HL-60/S4 treated with retinoic acid at 250 ng/mL for 4 days and 3 days (cell line): Measurements from ENCODE around the gene CSNK2A1.

ENCODE experiments used
- in situ Hi-C: fragments of 300-500 bp; cut with MboI; formaldehyde crosslinking; loops from 2 replicates; pipeline ENCODE4 v1.7.0; 2022; ENCODE audit warnings: low sequenced_read_pairs

Gene CSNK2A1

DNA sequence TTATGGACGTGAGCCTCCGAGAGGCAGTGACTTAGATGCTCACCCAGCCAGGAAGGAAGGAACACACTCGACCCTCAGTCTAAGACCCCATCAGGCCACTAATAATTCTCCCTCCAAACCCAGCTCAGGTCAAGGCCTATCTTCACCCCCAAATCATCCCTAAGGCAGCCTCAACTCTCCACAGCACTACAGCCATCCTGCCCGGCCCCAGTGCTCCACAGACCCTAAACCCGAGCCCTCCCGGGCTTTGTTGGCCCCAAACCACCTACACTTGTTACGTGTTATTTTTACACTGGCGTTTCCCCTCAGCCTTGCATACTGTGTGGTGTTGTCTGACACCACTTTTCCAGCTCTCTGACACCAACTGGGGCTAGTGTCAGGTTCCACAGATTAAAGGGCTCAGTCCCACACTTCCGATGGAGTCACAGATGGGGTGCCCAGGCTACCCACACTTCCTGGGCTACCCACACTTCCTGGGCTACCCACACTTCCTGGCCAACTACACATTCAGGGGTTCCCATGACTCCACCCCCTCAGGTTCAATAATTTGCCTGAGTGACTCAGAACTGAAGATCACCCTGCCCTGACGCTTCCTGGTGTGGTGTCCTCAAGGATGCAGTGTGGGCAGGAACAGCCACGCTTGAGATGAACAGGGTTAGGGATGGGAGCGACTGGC, 110.2 kb downstream of the CSNK2A1 start:
- in situ Hi-C loops, result no loop called here

DNA sequence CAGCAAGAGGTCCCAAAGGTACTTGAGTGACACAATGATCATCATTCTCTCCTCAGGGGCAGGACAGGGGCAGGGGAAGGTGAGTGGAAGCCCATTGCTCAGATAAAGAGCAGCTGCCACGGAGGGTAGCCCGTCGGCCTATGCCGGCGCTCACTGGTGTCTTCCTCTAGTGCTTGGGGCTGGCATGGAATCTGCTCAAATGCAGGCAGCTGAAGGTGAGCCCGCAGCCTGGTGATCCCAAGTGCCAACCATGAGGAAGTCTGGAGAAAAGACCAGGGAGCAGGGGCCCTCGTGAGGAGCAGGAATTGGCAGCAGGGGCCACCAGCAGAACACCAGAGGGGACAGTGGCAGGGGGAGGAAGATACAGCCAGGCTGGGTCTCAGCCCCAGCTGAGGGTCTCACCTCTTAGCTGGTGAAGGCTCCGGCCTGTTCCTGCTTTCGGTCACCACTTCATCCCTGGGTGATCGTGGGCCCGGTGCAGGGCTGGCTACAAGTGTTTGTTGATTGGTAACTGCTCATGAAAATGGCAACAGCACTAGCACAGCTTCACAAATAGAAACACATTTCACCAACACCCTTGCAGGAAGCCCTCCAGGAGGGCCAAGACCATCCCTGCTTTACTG, 110.8 kb downstream of the CSNK2A1 start:
- in situ Hi-C loops, result no loop called here

DNA sequence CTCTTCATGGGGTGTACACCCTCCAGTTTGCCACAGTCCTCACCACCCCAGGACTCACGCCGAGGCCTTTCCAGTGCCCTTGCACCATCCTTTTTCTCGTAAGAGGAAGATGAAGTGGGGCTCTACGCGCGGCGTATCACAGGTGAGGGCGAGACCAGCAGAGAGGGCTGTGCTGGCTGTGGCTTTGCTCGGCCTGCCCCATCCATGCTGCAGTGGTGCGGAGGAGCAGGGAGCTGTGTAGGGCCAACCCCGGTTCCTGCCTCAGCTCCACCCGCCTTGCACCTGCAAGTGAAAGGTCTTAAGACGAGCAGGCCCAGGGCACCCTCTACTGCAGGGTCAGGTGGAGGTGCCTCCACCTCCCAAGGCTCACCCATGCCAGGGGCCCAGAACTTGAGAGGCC, 111.4 kb downstream of the CSNK2A1 start:
- in situ Hi-C loops, result no loop called here

DNA sequence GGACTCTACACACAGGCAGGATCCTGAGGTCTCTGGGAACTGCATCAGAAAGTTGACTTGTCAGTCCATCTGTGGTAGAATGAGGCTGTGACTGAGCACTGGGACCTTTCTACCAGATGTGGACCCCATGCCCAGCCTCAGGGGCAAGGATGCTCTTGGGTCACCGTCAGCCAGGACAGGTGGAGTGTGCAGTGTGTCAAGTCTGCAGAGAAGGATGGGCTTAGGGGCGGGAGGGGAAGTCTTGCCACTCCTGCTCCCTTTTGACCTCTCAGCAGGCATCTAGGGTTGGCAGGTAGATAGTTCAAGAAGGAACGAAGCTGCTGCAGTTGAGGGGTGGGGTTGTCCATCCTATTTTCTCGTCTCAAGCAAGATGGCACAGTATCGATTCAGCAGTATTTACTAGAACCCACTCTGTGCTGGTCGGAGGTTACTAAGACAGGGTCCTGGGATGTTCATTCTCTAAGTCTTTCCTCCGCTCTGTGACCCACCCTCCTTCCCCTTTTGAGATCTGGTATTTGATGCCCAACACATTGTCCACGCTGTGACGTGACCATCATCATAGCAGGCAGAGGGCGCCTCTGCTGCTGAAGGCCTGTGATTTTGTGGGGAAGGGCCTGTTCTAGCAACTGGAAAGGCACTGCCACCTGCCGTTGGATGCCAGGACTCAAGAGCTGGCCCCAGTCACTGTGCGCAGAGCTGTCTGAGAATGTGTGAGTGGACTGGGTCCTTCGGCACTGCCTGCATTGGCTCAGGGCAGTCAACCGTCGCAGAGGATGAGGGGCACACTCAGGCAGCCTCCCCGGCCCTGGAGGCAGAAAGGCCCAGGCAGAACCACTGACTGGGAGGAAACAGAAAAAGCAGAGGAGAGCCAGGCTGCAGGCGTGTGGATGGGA, 112.3 kb downstream of the CSNK2A1 start:
- in situ Hi-C loops, result no loop called here

DNA sequence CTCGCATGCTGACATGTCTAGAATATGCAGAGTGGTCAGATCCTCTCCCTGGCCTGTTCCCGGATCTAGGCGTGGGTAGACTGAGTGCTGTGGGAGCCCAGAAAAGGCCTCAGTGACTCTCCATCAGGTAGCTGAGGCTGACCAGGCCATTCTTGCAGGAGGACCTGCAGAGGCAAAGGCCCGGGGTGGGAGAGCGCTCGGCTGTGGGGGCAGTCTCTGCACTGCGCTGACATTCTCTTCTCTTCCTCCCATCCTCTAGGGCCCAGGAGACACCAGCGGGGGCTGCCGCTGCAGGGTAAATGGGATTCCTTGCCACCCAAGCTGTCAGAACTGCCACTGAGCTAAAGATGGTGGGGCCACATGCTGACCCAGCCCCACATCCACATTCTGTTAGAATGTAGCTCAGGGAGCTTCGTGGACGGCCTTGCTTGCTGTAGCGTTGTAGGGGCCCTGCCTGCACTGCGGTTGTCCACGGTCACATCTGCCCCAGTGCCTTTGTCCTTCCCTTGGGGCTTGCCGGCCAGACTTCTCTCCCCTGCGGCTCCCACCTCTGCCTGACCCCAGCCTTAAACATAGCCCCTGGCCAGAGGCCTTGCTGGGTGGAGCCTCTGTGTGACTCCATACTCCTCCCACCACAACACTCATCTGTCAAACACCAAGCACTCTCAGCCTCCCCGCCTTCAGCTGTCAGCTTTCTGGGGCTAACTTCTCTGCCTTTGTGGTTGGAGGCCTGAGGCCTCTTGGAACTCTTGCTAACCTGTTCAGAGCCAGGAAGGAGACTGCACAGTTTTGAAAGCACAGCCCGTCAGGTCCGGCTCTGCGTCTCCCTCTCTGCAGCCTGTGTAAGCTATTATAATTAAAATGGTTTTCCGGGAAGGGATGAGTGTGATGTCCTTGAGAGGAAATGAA, 113.2 kb downstream of the CSNK2A1 start:
- in situ Hi-C loops, result no loop called here

DNA sequence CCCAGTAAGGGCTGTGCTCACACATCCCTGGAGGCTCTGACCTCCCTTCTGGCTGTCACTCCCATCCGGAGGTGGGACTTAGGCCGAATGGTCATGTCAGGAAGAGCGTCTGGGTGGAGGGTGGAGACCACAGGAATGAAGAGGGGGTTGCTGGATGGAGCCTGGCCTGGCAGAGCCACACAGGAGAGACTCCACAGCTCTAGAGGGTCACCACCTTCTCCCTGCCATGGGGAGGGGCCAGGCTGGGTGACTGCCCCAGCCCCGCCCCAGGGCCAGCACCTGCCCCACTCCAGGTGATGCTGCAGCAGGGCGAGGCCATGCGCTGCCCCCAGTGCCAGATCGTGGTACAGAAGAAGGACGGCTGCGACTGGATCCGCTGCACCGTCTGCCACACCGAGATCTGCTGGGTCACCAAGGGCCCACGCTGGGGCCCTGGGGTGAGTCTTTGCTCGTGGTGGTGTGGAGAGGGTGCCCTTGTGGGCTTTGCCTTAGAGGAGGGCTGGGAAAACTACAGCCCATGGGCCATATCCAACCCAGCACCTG, 114.9 kb downstream of the CSNK2A1 start:
- in situ Hi-C loops, result no loop called here

DNA sequence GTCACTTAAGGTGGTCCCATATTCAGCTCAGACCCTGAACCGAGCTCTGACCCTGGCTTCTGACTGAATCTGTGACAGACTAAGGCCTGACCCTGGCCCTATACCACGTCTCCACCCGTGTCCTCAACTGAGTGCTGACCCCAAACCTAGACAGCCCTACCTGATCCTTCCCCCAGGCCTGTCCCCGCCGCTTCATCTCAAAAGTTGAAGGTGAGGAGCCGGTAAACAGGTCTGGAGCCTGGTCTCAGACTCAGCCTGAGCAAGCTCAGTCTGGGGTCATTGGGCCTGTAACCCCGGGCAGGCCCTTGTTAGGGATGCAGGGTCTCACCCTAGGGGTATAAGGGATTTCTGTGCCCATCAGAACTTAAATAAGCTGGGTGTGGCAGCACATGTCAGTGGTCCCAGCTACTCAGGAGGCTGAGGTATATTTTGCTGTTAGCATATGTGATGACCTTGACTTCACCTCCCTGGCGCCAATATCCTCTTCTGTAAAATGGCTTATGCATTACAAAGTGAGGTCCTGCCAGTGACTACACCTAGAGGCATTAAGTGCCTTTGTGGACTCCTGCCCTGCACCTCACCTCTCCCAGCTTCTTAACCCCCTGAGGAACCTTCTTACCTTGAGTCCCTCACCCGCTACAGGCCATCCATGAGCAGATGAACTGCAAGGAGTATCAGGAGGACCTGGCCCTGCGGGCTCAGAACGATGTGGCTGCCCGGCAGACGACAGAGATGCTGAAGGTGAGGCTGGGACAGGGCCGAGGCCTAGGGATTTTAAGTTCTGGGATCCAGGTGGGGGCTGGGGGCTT, 115.5 kb downstream of the CSNK2A1 start:
- in situ Hi-C loops, result no loop called here

DNA sequence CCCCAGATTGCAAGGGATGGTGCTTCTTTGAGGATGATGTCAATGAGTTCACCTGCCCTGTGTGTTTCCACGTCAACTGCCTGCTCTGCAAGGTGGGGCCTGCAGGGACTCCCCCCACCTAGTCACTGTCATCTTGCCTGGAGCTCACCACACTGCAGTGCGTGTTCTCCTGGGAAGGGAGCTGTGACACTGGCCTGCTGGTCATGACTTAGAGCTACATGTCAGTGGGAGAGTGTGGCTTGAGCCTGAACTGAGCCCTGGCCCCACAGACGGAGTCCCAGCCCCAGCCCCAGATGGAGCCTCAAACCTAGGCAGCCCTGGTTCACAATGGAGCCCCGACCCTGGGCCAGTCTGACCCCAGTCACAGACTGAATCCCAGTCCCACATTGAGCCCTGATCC, 116.2 kb downstream of the CSNK2A1 start:
- in situ Hi-C loops, result no loop called here

DNA sequence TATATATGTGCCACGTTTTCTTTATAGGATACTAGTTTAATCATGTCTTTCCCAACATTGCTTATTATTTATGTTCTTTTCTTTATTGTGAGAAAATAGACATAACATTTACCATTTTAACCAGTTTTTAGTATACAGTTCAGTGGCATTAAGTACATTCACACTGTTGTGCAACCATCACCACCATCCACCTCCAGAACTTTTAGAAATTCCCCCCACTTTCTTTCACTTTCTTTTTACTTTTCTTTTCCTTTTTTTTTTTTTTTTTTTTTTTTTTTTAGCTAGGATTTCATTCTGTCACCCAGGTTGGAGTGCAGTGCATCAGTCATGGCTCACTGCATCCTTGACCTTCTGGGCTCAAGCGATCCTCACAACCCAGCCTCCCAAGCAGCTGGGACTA, 117.0 kb downstream of the CSNK2A1 start:
- in situ Hi-C loops, result no loop called here
